ENCODE data around the gene CD274. TPM values are rescaled to one million over a fixed set of nuclear protein-coding genes. Genes with fewer than 3 reads are reported as not detected.
A peak's percentile ranks its signal among the peaks of the same experiment; 100 is the strongest.
"Not testable (repeated sequence)": the region's sequence is repeated elsewhere in the genome, so short reads cannot be mapped to it uniquely, and the experiment has no call there.

Gene CD274
- total RNA-seq, 3 donors from 2014 or later = 2.6 to 5.4 (median 3.4) TPM

GRCh38 chr9:5452286-5452609, 1.9 kb downstream of the CD274 start:
- DNase-seq (no peak), ATAC-seq (no peak)
- Histone ChIP-seq H3K4me1 (ENCODE audit: low read depth) (peaks cover 9% of the 10 kb centered on the region), H3K9me3 (no peaks in the 10 kb centered on the region), H3K4me3 (no peak overlapping the region), H3K36me3 (ENCODE audit: low read depth) (no peaks in the 10 kb centered on the region)
- intact Hi-C loops (cut with DNase I, micrococcal nuclease) = loop anchor here in 1 of 2 donors (10.0 kb wide), 1 partner anchor 143 kb away; no protein-coding TSS in a partner anchor
- TF ChIP-seq CTCF (IDR thresholded peaks at IDR 0.05) = no peak

GRCh38 chr9:5453004-5453403, 2.7 kb downstream of the CD274 start:
- no peak overlapping the region for H3K4me3 ChIP-seq
- DNase-seq (no peak), ATAC-seq (no peak)
- TF ChIP-seq CTCF (IDR thresholded peaks at IDR 0.05) = no peak
- intact Hi-C loops (cut with DNase I, micrococcal nuclease) = loop anchor here in 1 of 2 donors (10.0 kb wide), 1 partner anchor 142 kb away; no protein-coding TSS in a partner anchor
- H3K9me3 ChIP-seq = no peaks in the 10 kb centered on the region
- no peaks in the 10 kb centered on the region for H3K36me3 ChIP-seq (ENCODE audit: low read depth)
- peaks cover 9% of the 10 kb centered on the region for H3K4me1 ChIP-seq (ENCODE audit: low read depth)

GRCh38 chr9:5453673-5454072, 3.3 kb downstream of the CD274 start:
- DNase-seq = no peak
- TF ChIP-seq CTCF (IDR thresholded peaks at IDR 0.05) = no peak
- intact Hi-C loops (cut with DNase I, micrococcal nuclease) = loop anchor here in 1 of 2 donors (10.0 kb wide), 1 partner anchor 141 kb away; no protein-coding TSS in a partner anchor
- H3K4me3 ChIP-seq = no peak overlapping the region
- no peaks in the 10 kb centered on the region for H3K9me3 ChIP-seq
- peaks cover 9% of the 10 kb centered on the region for H3K4me1 ChIP-seq (ENCODE audit: low read depth)
- ATAC-seq = no peak
- H3K36me3 ChIP-seq (ENCODE audit: low read depth) = no peaks in the 10 kb centered on the region

- no peaks in the 10 kb centered on the region for H3K36me3 ChIP-seq (ENCODE audit: low read depth)
- ATAC-seq (no peak), DNase-seq (no peak)
- peaks cover 4% of the 10 kb centered on the region for H3K4me1 ChIP-seq (ENCODE audit: low read depth)
- intact Hi-C loops (cut with DNase I, micrococcal nuclease) = loop anchor here in 1 of 2 donors (10.0 kb wide), 1 partner anchor 140 kb away; no protein-coding TSS in a partner anchor
- no peak for TF ChIP-seq CTCF (IDR thresholded peaks at IDR 0.05)
- no peak overlapping the region for H3K4me3 ChIP-seq
- H3K9me3 ChIP-seq = no peaks in the 10 kb centered on the region
Measured at GRCh38 chr9:5455181-5455580, 4.8 kb downstream of the CD274 start.

GRCh38 chr9:5459289-5459829, 9.0 kb downstream of the CD274 start:
- no peak for TF ChIP-seq CTCF (IDR thresholded peaks at IDR 0.05)
- H3K36me3 ChIP-seq (ENCODE audit: low read depth) = no peaks in the 10 kb centered on the region
- no peaks in the 10 kb centered on the region for H3K4me1 ChIP-seq (ENCODE audit: low read depth)
- no peaks in the 10 kb centered on the region for H3K9me3 ChIP-seq
- intact Hi-C loops (cut with DNase I, micrococcal nuclease) = loop anchor here in 1 of 2 donors (10.0 kb wide), 1 partner anchor 135 kb away; no protein-coding TSS in a partner anchor
- ATAC-seq (peak; percentile 54), DNase-seq (no peak)
- H3K4me3 ChIP-seq = no peak overlapping the region

GRCh38 chr9:5460157-5460556, 9.8 kb downstream of the CD274 start:
- ATAC-seq (no peak), DNase-seq (no peak)
- no peak for TF ChIP-seq CTCF (IDR thresholded peaks at IDR 0.05)
- Histone ChIP-seq H3K36me3 (ENCODE audit: low read depth) (no peaks in the 10 kb centered on the region), H3K9me3 (no peaks in the 10 kb centered on the region), H3K4me1 (ENCODE audit: low read depth) (no peaks in the 10 kb centered on the region), H3K4me3 (no peak overlapping the region)
- intact Hi-C loops (cut with DNase I, micrococcal nuclease) = no loop called here

GRCh38 chr9:5464831-5465330, 14.5 kb downstream of the CD274 start:
- H3K4me1 ChIP-seq (ENCODE audit: low read depth); H3K4me3 ChIP-seq; ATAC-seq; intact Hi-C loops (cut with DNase I, micrococcal nuclease); DNase-seq; H3K9me3 ChIP-seq; H3K36me3 ChIP-seq (ENCODE audit: low read depth): not testable (repeated sequence)
